HCT116 (cell line): ENCODE measurements around the gene TRPM5. TPM values are rescaled to one million over a fixed set of nuclear protein-coding genes. Genes with fewer than 3 reads are reported as not detected.

Experiments used
- ATAC-seq: fragments of 200-7000 bp; cut with Tn5 transposase; 2 replicates; pipeline ENCODE4 v1.9.1; 2020; ENCODE audit warnings: mild to moderate bottlenecking, moderate library complexity
- BruUV-seq: library from RNA; stranded (reverse); fragments of 400-500 nt; replicated peaks from 2 replicates; lab custom pipeline; 2021; lab: Mats Ljungman, UMichigan
- CTCF ChIA-PET: fragments of 300-600 bp; sonication (Branson Sonifier 250); formaldehyde crosslinking; loops from one replicate; lab custom pipeline; 2021; ENCODE audit warnings: antibody characterized with exemption; lab: Charles Lee
- POLR2A ChIA-PET: fragments of 300-600, 350-600 bp; sonication (Branson Sonifier 250); formaldehyde crosslinking; loops from one replicate; lab custom pipeline; 2021; ENCODE audit warnings: antibody characterized with exemption; lab: Charles Lee
- RAD21 ChIA-PET, 2 experiments: fragments of 300-600 bp; sonication (Branson Sonifier 250); formaldehyde crosslinking; loops; one replicate each; lab custom pipeline; 2023; ENCODE audit warnings: low total read pairs in 2 of 2; ENCODE audit not compliant: uncharacterized antibody in 2 of 2, unreplicated experiment in 2 of 2, low non-redundant PET in 1 of 2; lab: Charles Lee
- DNase-seq: peaks from one replicate; pipeline ENCODE4 v3.0.0-alpha.2; 2010; ENCODE audit warnings: low read depth, low spot score
- H2AFZ ChIP-seq: fragments of 200-600 bp; shearing (Covaris generic), sonication (generic); 2 replicates; pipeline ENCODE4 v1.6.1; 2017; ENCODE audit warnings: low read depth, mixed run types, mixed read lengths, antibody characterized with exemption, low read length; ENCODE audit not compliant: poor library complexity, severe bottlenecking
- H3K27ac ChIP-seq: 2 replicates; pipeline ENCODE4 v1.5.1; 2012; ENCODE audit warnings: low read depth, low read length
- H3K27me3 ChIP-seq: fragments of 200-600 bp; sonication (generic); 2 replicates; pipeline ENCODE4 v1.6.1; 2016; ENCODE audit warnings: mixed run types, low read length, mixed read lengths; ENCODE audit not compliant: insufficient read depth
- H3K36me3 ChIP-seq, 2 experiments: fragments of 200-500 bp in 1 of 2; fragments of 200-600 bp in 1 of 2; sonication (Bioruptor generic) in 1 of 2; sonication (generic) in 1 of 2; 2 replicates each; pipeline versions ENCODE4 v1.5.1 to v1.6.1; 2014 to 2016; ENCODE audit warnings: low read length in 2 of 2, inconsistent platforms in 1 of 2, mixed read lengths in 1 of 2, mixed run types in 1 of 2; ENCODE audit not compliant: insufficient read depth in 2 of 2, control insufficient read depth in 1 of 2
- H3K4me1 ChIP-seq, 2 experiments: fragments of 200-600 bp in 1 of 2; sonication (generic) in 1 of 2; 2 replicates each; pipeline versions ENCODE4 v1.5.1 to v1.6.1; 2012 to 2017; ENCODE audit warnings: low read length in 2 of 2, inconsistent platforms in 1 of 2, mild to moderate bottlenecking in 1 of 2, mixed read lengths in 1 of 2, mixed run types in 1 of 2, moderate library complexity in 1 of 2; ENCODE audit not compliant: insufficient read depth in 2 of 2, control insufficient read depth in 1 of 2
- H3K4me2 ChIP-seq: fragments of 200-600 bp; sonication (generic); 2 replicates; pipeline ENCODE4 v1.6.1; 2017; ENCODE audit warnings: mixed run types, low read length, mixed read lengths
- H3K4me3 ChIP-seq, 2 experiments: fragments of 200-600 bp in 1 of 2; sonication (generic) in 1 of 2; replicated peaks in 1 of 2; 2 replicates each; pipeline ENCODE4 v1.5.1; 2011 to 2016; ENCODE audit warnings: low read length in 2 of 2, control low read depth in 1 of 2, low read depth in 1 of 2, mild to moderate bottlenecking in 1 of 2, mixed read lengths in 1 of 2, mixed run types in 1 of 2
- H3K79me2 ChIP-seq: fragments of 200-600 bp; sonication (generic); 2 replicates; pipeline ENCODE4 v1.6.1; 2017; ENCODE audit warnings: mild to moderate bottlenecking, mixed run types, low read length, moderate library complexity, mixed read lengths; ENCODE audit not compliant: insufficient read depth
- H3K9ac ChIP-seq: fragments of 200-600 bp; sonication (generic); 2 replicates; pipeline ENCODE4 v1.6.1; 2016; ENCODE audit warnings: low read length, mixed read lengths
- H3K9me2 ChIP-seq: fragments of 200-600 bp; sonication (generic), shearing (Covaris generic); 2 replicates; pipeline ENCODE4 v1.6.1; 2017; ENCODE audit warnings: mixed run types, mild to moderate bottlenecking, moderate library complexity; ENCODE audit not compliant: insufficient read depth
- H3K9me3 ChIP-seq, 2 experiments: fragments of 200-500 bp in 1 of 2; fragments of 200-600 bp in 1 of 2; sonication (Bioruptor generic) in 1 of 2; sonication (generic) in 1 of 2; 2 replicates each; pipeline ENCODE4 v1.6.1; 2014 to 2017; ENCODE audit warnings: low read length in 2 of 2, mixed read lengths in 2 of 2, inconsistent platforms in 1 of 2, low read depth in 1 of 2, mild to moderate bottlenecking in 1 of 2, mixed run types in 1 of 2, moderate library complexity in 1 of 2; ENCODE audit not compliant: control insufficient read depth in 1 of 2, insufficient read depth in 1 of 2
- H4K20me1 ChIP-seq: fragments of 200-600 bp; sonication (generic), shearing (Covaris generic); 2 replicates; pipeline ENCODE4 v1.6.1; 2017; ENCODE audit warnings: mixed run types, mild to moderate bottlenecking, moderate library complexity; ENCODE audit not compliant: insufficient read depth
- ATF3 ChIP-seq: IDR thresholded peaks from 2 replicates; pipeline ENCODE4 v1.6.1; 2012
- EZH2phosphoT487 ChIP-seq: fragments of 200-600 bp; IDR thresholded peaks from 2 replicates; pipeline ENCODE4 v1.6.1; 2018; ENCODE audit warnings: antibody characterized with exemption, borderline replicate concordance
- FOSL1 ChIP-seq: IDR thresholded peaks from 2 replicates; pipeline ENCODE4 v1.6.1; 2012; ENCODE audit warnings: low read depth
- JUND ChIP-seq: IDR thresholded peaks from 2 replicates; pipeline ENCODE4 v1.6.1; 2012
- MAX ChIP-seq: IDR thresholded peaks from 2 replicates; pipeline ENCODE4 v1.6.1; 2012
- POLR2AphosphoS5 ChIP-seq: IDR thresholded peaks from 2 replicates; pipeline ENCODE4 v1.6.1; 2011; ENCODE audit warnings: mild to moderate bottlenecking, low read depth, low read length, moderate library complexity
- SIN3A ChIP-seq: IDR thresholded peaks from 2 replicates; pipeline ENCODE4 v1.6.1; 2012; ENCODE audit warnings: low read depth
- YY1 ChIP-seq: IDR thresholded peaks from 2 replicates; pipeline ENCODE4 v1.6.1; 2011; ENCODE audit warnings: low read length, low read depth, moderate library complexity, mild to moderate bottlenecking; ENCODE audit not compliant: insufficient replicate concordance; ENCODE audit errors: extremely low read depth
- ZBTB33 ChIP-seq: IDR thresholded peaks from 2 replicates; pipeline ENCODE4 v1.6.1; 2011; ENCODE audit warnings: mild to moderate bottlenecking, low read length, moderate library complexity; ENCODE audit not compliant: insufficient replicate concordance; ENCODE audit errors: extremely low read depth
- ZFX ChIP-seq: fragments of 450-650 bp; IDR thresholded peaks from 2 replicates; pipeline ENCODE4 v1.6.1; 2017
- intact Hi-C: fragments of 100-400 bp; cut with micrococcal nuclease; formaldehyde crosslinking; loops from 2 replicates; pipeline ENCODE4 v1.10.0; 2022
- total RNA-seq: library from RNA; stranded (reverse); gene quantifications from one replicate; pipeline ENCODE4 v1.2.1, GENCODE V29; 2021; ENCODE audit not compliant: unreplicated experiment

Gene TRPM5
- total RNA-seq, 1 experiment from 2014 or later, result 0.07 TPM

GRCh38 chr11:2442589-2442988 is 1.7 kb downstream of the TRPM5 start:
- no peak overlapping the region for H3K9ac ChIP-seq
- TF ChIP-seq ZFX, result no peak
- H3K79me2 ChIP-seq, result no peaks in the 10 kb centered on the region
- H3K36me3 ChIP-seq, result no peaks in the 10 kb centered on the region
- no peaks in the 10 kb centered on the region for H3K9me2 ChIP-seq
- POLR2A ChIA-PET, result no interaction called here
- DNase-seq, result no peak
- H3K27me3 ChIP-seq, result peaks cover 24% of the 10 kb centered on the region; the same call in 1 of the 2 replicates
- RAD21 ChIA-PET, result no interaction called here
- H3K4me3 ChIP-seq, result no peak overlapping the region
- H3K27ac ChIP-seq, result no peak overlapping the region
- BruUV-seq, result no TSS peak
- CTCF ChIA-PET, result no interaction called here
- H4K20me1 ChIP-seq, result no peaks in the 10 kb centered on the region
- no peak overlapping the region for H3K4me2 ChIP-seq
- intact Hi-C loops, result no loop called here
- H2AFZ ChIP-seq, result no peak overlapping the region
- peaks cover 13 to 21% of the 10 kb centered on the region in 2 experiments for H3K4me1 ChIP-seq
- H3K9me3 ChIP-seq, result no peaks in the 10 kb centered on the region
- ATAC-seq, result no peak

GRCh38 chr11:2441171-2441570 is 3.1 kb downstream of the TRPM5 start:
- Histone ChIP-seq H3K36me3 (no peaks in the 10 kb centered on the region), H3K9me2 (no peaks in the 10 kb centered on the region), H3K4me3 (no peak overlapping the region), H3K4me1 (peaks cover 10 to 19% of the 10 kb centered on the region in 2 experiments), H3K4me2 (no peak overlapping the region), H2AFZ (no peak overlapping the region), H3K79me2 (no peaks in the 10 kb centered on the region), H3K27me3 (peaks cover 24% of the 10 kb centered on the region; the same call in 1 of the 2 replicates), H3K27ac (no peak overlapping the region), H3K9me3 (no peaks in the 10 kb centered on the region), H4K20me1 (no peaks in the 10 kb centered on the region), H3K9ac (no peak overlapping the region)
- intact Hi-C loops, result no loop called here
- ATAC-seq, result no peak
- no TSS peak for BruUV-seq
- DNase-seq, result no peak
- no peak for TF ChIP-seq ZBTB33
- no peak for TF ChIP-seq MAX
- no peak for TF ChIP-seq SIN3A
- TF ChIP-seq JUND, result no peak
- TF ChIP-seq POLR2AphosphoS5, result no peak
- TF ChIP-seq EZH2phosphoT487, result no peak
- no peak for TF ChIP-seq FOSL1
- TF ChIP-seq YY1, result no peak
- no peak for TF ChIP-seq ATF3
- CTCF ChIA-PET, result interaction anchor here (1.5 kb wide), 1 partner anchor 21 kb away, joined by 6 read pairs; no protein-coding TSS in a partner anchor
- POLR2A ChIA-PET, result no interaction called here
- RAD21 ChIA-PET, result interaction anchor here in 1 of 2 experiments (0.6 kb wide), 1 partner anchor 11 kb away, joined by 5 read pairs; no protein-coding TSS in a partner anchor
